NCI-H446 treated with DMSO at 0.1 percent for 48 hours (cell line): ENCODE data around the gene CD274.

Experiments
- DNase-seq: peaks from one replicate; lab custom pipeline; 2025; lab: John Stamatoyannopoulos, UW

The CD274 gene

GRCh38 chr9:5500441-5501235, 50.3 kb downstream of the CD274 start:
- no peak for DNase-seq

GRCh38 chr9:5502553-5502952, 52.2 kb downstream of the CD274 start:
- no peak for DNase-seq

- no peak for DNase-seq
Observed at GRCh38 chr9:5509573-5509972, 59.2 kb downstream of the CD274 start.

GRCh38 chr9:5510360-5510931, 60.1 kb downstream of the CD274 start, which contains the start of gene PDCD1LG2:
Gene PDCD1LG2 (plus strand): TSS chr9:5510531. CDS start chr9:5522547, 12,016 bp downstream.
- DNase-seq, result no peak

GRCh38 chr9:5510989-5511388, 60.6 kb downstream of the CD274 start:
- DNase-seq, result peak; percentile 9

- no peak for DNase-seq
Observed at GRCh38 chr9:5511476-5511875, 61.1 kb downstream of the CD274 start.

GRCh38 chr9:5511935-5512580, 61.7 kb downstream of the CD274 start:
- DNase-seq, result no peak

- no peak for DNase-seq
Observed at GRCh38 chr9:5512658-5513452, 62.5 kb downstream of the CD274 start.

GRCh38 chr9:5513966-5514616, 63.7 kb downstream of the CD274 start:
- no peak for DNase-seq

- DNase-seq, result no peak
Observed at GRCh38 chr9:5514617-5515260, 64.4 kb downstream of the CD274 start.

- DNase-seq, result no peak
Observed at GRCh38 chr9:5515261-5515650, 64.9 kb downstream of the CD274 start.

- no peak for DNase-seq
Observed at GRCh38 chr9:5516453-5517220, 66.3 kb downstream of the CD274 start.

GRCh38 chr9:5518171-5518936, 68.0 kb downstream of the CD274 start:
- no peak for DNase-seq

GRCh38 chr9:5518937-5519319, 68.6 kb downstream of the CD274 start:
- no peak for DNase-seq
